ENCODE measurements around the gene WWTR1.

The WWTR1 gene

GRCh38 chr3:149586871-149587270, 71.0 kb downstream of the WWTR1 start:
- no peaks in the 10 kb centered on the region for H3F3A ChIP-seq (ENCODE audit: insufficient read depth, low read length)
- H3K27me3 ChIP-seq (ENCODE audit: insufficient read depth, low read length), result peaks cover 6% of the 10 kb centered on the region; the same call in 1 of the 2 replicates
- no peaks in the 10 kb centered on the region for H3K79me2 ChIP-seq (ENCODE audit: insufficient read depth, low read length)
- H3K4me1 ChIP-seq (ENCODE audit: insufficient read depth, low read length, severe bottlenecking), result no peaks in the 10 kb centered on the region
- H3K36me3 ChIP-seq (ENCODE audit: insufficient read depth, low read length), result no peaks in the 10 kb centered on the region
- no peak overlapping the region for H3K4me2 ChIP-seq (ENCODE audit: low read length)
- no peak overlapping the region for H3K4me3 ChIP-seq (ENCODE audit: low read depth, low read length, poor library complexity, severe bottlenecking)
- H3K9me2 ChIP-seq (ENCODE audit: low read depth, low read length), result no peaks in the 10 kb centered on the region
- no peak overlapping the region for H3K9ac ChIP-seq (ENCODE audit: low read length)
- H2AFZ ChIP-seq (ENCODE audit: low read length), result no peak overlapping the region
- H3K27ac ChIP-seq (ENCODE audit: low read depth, low read length, poor library complexity, severe bottlenecking), result no peak overlapping the region
- TF ChIP-seq EZH2 (IDR thresholded peaks at IDR 0.05; ENCODE audit: borderline replicate concordance, low read length) (no peak), CTCF (IDR thresholded peaks at IDR 0.05; ENCODE audit: low read length) (no peak)
- H3K9me3 ChIP-seq (ENCODE audit: low read length), result no peaks in the 10 kb centered on the region
- no peaks in the 10 kb centered on the region for H4K20me1 ChIP-seq (ENCODE audit: insufficient read depth, low read length)

DNA sequence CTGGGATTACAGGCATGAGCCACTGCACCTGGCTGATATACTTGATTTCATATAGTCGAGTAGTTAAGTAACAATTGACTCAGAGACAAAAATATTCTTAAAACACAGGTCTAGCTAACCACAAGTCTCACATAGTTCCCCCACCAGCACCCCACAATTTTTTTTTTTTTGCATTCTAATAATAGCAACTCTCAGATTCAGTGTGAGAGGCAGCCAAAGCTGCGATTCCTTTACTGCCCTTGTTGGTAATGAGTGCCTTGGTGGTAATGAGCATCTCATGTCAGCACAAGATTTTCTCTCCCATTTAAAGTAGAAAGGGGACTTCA, 72.5 kb downstream of the WWTR1 start:
- H3K27ac ChIP-seq (ENCODE audit: low read depth, low read length, poor library complexity, severe bottlenecking), result no peak overlapping the region
- H2AFZ ChIP-seq (ENCODE audit: low read length), result no peak overlapping the region
- no peak overlapping the region for H3K9ac ChIP-seq (ENCODE audit: low read length)
- H3K27me3 ChIP-seq (ENCODE audit: insufficient read depth, low read length), result peaks cover 6% of the 10 kb centered on the region; the same call in 1 of the 2 replicates
- no peaks in the 10 kb centered on the region for H3K9me3 ChIP-seq (ENCODE audit: low read length)
- no peak overlapping the region for H3K4me2 ChIP-seq (ENCODE audit: low read length)
- no peaks in the 10 kb centered on the region for H3F3A ChIP-seq (ENCODE audit: insufficient read depth, low read length)
- H3K36me3 ChIP-seq (ENCODE audit: insufficient read depth, low read length), result no peaks in the 10 kb centered on the region
- TF ChIP-seq CTCF (IDR thresholded peaks at IDR 0.05; ENCODE audit: low read length) (no peak), EZH2 (IDR thresholded peaks at IDR 0.05; ENCODE audit: borderline replicate concordance, low read length) (no peak)
- no peak overlapping the region for H3K4me3 ChIP-seq (ENCODE audit: low read depth, low read length, poor library complexity, severe bottlenecking)
- no peaks in the 10 kb centered on the region for H3K9me2 ChIP-seq (ENCODE audit: low read depth, low read length)
- H3K4me1 ChIP-seq (ENCODE audit: insufficient read depth, low read length, severe bottlenecking), result no peaks in the 10 kb centered on the region
- H3K79me2 ChIP-seq (ENCODE audit: insufficient read depth, low read length), result no peaks in the 10 kb centered on the region
- no peaks in the 10 kb centered on the region for H4K20me1 ChIP-seq (ENCODE audit: insufficient read depth, low read length)

- no peaks in the 10 kb centered on the region for H3K9me3 ChIP-seq (ENCODE audit: low read length)
- no peak overlapping the region for H3K27ac ChIP-seq (ENCODE audit: low read depth, low read length, poor library complexity, severe bottlenecking)
- H3K4me3 ChIP-seq (ENCODE audit: low read depth, low read length, poor library complexity, severe bottlenecking), result no peak overlapping the region
- H3K79me2 ChIP-seq (ENCODE audit: insufficient read depth, low read length), result no peaks in the 10 kb centered on the region
- no peaks in the 10 kb centered on the region for H3F3A ChIP-seq (ENCODE audit: insufficient read depth, low read length)
- no peak overlapping the region for H3K4me2 ChIP-seq (ENCODE audit: low read length)
- H2AFZ ChIP-seq (ENCODE audit: low read length), result no peak overlapping the region
- H3K36me3 ChIP-seq (ENCODE audit: insufficient read depth, low read length), result no peaks in the 10 kb centered on the region
- no peak overlapping the region for H3K9ac ChIP-seq (ENCODE audit: low read length)
- TF ChIP-seq CTCF (IDR thresholded peaks at IDR 0.05; ENCODE audit: low read length) (no peak), EZH2 (IDR thresholded peaks at IDR 0.05; ENCODE audit: borderline replicate concordance, low read length) (no peak)
- no peaks in the 10 kb centered on the region for H3K4me1 ChIP-seq (ENCODE audit: insufficient read depth, low read length, severe bottlenecking)
- H4K20me1 ChIP-seq (ENCODE audit: insufficient read depth, low read length), result no peaks in the 10 kb centered on the region
- no peaks in the 10 kb centered on the region for H3K9me2 ChIP-seq (ENCODE audit: low read depth, low read length)
- peaks cover 6% of the 10 kb centered on the region; the same call in 1 of the 2 replicates for H3K27me3 ChIP-seq (ENCODE audit: insufficient read depth, low read length)
Measured at GRCh38 chr3:149583921-149584635, 73.7 kb downstream of the WWTR1 start.

Data from OCI-LY1 (cell line).